Measurements from ENCODE around the gene KLHL35. TPM values are rescaled to one million over a fixed set of nuclear protein-coding genes. Genes with fewer than 3 reads are reported as not detected.

Gene KLHL35
- total RNA-seq, 1 experiment from 2014 or later, result 0.83 TPM

DNA sequence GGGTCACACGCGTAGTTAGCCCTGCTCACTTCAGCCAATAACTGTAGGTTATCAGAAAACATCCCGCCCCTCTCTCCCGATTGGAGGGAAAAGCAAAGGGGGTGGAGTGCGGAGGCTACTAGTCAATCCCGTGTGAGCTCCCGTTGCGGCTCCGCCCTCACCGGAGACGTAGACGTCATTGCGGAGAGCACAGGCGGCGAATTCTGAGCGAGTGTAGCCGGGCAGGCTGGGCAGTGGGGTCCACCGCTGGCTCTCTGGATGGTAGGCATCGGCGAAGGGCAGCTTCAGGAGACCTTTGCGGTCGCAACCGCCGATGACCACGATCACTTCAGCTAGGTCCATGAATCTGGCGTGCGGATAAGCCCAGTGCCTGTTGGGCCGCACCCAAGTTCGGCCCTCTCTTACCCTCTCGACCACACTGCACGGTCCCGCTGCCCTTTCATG, 4.7 kb downstream of the KLHL35 start:
- Histone ChIP-seq H3K18ac (ENCODE audit: insufficient read length, low read depth, low read length) (no peak overlapping the region), H3K79me2 (ENCODE audit: insufficient read depth, low read length) (no peaks in the 10 kb centered on the region), H3K23ac (ENCODE audit: insufficient read length, low read depth, low read length) (no peak overlapping the region), H2BK20ac (ENCODE audit: low read depth, low read length, poor library complexity, severe bottlenecking) (no peak overlapping the region), H3K4me2 (ENCODE audit: insufficient read depth, insufficient read length, low read length) (no peak overlapping the region), H3K23me2 (ENCODE audit: insufficient read length, low read depth, low read length, poor library complexity, severe bottlenecking) (peaks cover 6% of the 10 kb centered on the region), H2AK5ac (ENCODE audit: insufficient read length, low read length) (no peak overlapping the region), H3K56ac (ENCODE audit: insufficient read length, low read depth, low read length) (no peak overlapping the region), H3K27me3 (ENCODE audit: insufficient read depth, low read length) (peaks cover 40% of the 10 kb centered on the region), H3K9ac (ENCODE audit: extremely low read depth, insufficient read length, low read length) (no peak overlapping the region), H2BK120ac (ENCODE audit: low read depth, low read length, poor library complexity, severe bottlenecking) (no peak overlapping the region), H3K4me1 (ENCODE audit: insufficient read depth, low read length) (peaks cover 1% of the 10 kb centered on the region; the same call in 1 of the 2 replicates), H3K14ac (ENCODE audit: insufficient read depth, low read length) (no peak overlapping the region), H4K20me1 (ENCODE audit: control insufficient read depth, insufficient read depth, insufficient read length) (no peaks in the 10 kb centered on the region), H2BK15ac (ENCODE audit: low read depth, low read length) (no peak overlapping the region), H2BK5ac (ENCODE audit: insufficient read length, low read length) (no peak overlapping the region), H3T11ph (ENCODE audit: low read length) (no peak overlapping the region), H4K5ac (ENCODE audit: insufficient read length, low read depth, low read length) (no peak overlapping the region), H3K79me1 (ENCODE audit: insufficient read depth, low read depth, low read length, poor library complexity, severe bottlenecking) (no peaks in the 10 kb centered on the region), H3K4ac (ENCODE audit: low read depth, low read length) (no peak overlapping the region), H4K91ac (ENCODE audit: insufficient read length, low read depth, low read length) (no peak overlapping the region), H2BK12ac (ENCODE audit: insufficient read length, low read depth, low read length) (no peak overlapping the region), H4K8ac (replicated peaks; ENCODE audit: insufficient read length, low read depth, low read length) (no peak overlapping the region), H3K27ac (ENCODE audit: insufficient read length, low read depth, low read length) (no peak overlapping the region), H3K9me3 (ENCODE audit: control insufficient read depth, low read depth, low read length) (peaks cover 10% of the 10 kb centered on the region), H2AFZ (ENCODE audit: low read length) (no peak overlapping the region)
- H3K4me1 Mint-ChIP-seq, result peaks cover 30 to 37% of the 10 kb centered on the region in 2 experiments
- H3K36me3 Mint-ChIP-seq (ENCODE audit: insufficient read depth in 1 of 3, low read depth in 3 of 3), result peaks cover 3 to 11% (median 8%) of the 10 kb centered on the region in 3 experiments; a peak in 6 of 7 replicates
- peak; percentile 87 for DNase-seq
- peaks cover 54% of the 10 kb centered on the region for H3K27me3 Mint-ChIP-seq (ENCODE audit: low read depth)
- no CpG with 5 or more reads among the region's 32 CpGs for WGBS (ENCODE audit: extremely low coverage, insufficient read length, low lambda C conversion rate)
- TF ChIP-seq, protein P1, sequence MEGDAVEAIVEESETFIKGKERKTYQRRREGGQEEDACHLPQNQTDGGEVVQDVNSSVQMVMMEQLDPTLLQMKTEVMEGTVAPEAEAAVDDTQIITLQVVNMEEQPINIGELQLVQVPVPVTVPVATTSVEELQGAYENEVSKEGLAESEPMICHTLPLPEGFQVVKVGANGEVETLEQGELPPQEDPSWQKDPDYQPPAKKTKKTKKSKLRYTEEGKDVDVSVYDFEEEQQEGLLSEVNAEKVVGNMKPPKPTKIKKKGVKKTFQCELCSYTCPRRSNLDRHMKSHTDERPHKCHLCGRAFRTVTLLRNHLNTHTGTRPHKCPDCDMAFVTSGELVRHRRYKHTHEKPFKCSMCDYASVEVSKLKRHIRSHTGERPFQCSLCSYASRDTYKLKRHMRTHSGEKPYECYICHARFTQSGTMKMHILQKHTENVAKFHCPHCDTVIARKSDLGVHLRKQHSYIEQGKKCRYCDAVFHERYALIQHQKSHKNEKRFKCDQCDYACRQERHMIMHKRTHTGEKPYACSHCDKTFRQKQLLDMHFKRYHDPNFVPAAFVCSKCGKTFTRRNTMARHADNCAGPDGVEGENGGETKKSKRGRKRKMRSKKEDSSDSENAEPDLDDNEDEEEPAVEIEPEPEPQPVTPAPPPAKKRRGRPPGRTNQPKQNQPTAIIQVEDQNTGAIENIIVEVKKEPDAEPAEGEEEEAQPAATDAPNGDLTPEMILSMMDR (conservative IDR thresholded peaks at IDR 0.05), result no peak
- no peak overlapping the region for H3K27ac Mint-ChIP-seq
- H3K4me3 Mint-ChIP-seq, result peak overlapping the region in 1 of 2 experiments; percentile 42; a peak in 2 of 5 replicates
- H3K9me3 Mint-ChIP-seq, result peaks cover 16 to 24% of the 10 kb centered on the region in 2 experiments
